Measurements from ENCODE around the gene H1-8. TPM values are rescaled to one million over a fixed set of nuclear protein-coding genes. Genes with fewer than 3 reads are reported as not detected.
A peak's percentile ranks its signal among the peaks of the same experiment; 100 is the strongest.

Gene H1-8
- total and polyA plus RNA-seq, 2 donors, result 0.09 to 0.78 TPM

GRCh38 chr3:129562803-129563202 is 19.8 kb downstream of the H1-8 start:
- Histone ChIP-seq H3K9me3 (ENCODE audit: control insufficient read depth in 2 of 2, insufficient read depth in 1 of 2, low read length in 1 of 2) (no peaks in the 10 kb centered on the region), H3K4me3 (ENCODE audit: low read length in 2 of 2) (no peak overlapping the region), H3K4me1 (ENCODE audit: control insufficient read depth in 2 of 2, insufficient read depth in 2 of 2, low read length in 2 of 2) (peaks cover 4 to 32% of the 10 kb centered on the region in 2 donors), H3K27ac (ENCODE audit: low read depth in 1 of 2, low read length in 1 of 2) (no peak overlapping the region), H3K36me3 (ENCODE audit: control insufficient read depth in 2 of 2, insufficient read depth in 2 of 2, low read length in 1 of 2) (peaks cover 85 to 98% of the 10 kb centered on the region in 2 donors), H3K27me3 (ENCODE audit: control insufficient read depth in 2 of 2, insufficient read depth in 1 of 2, low read length in 1 of 2) (no peaks in the 10 kb centered on the region)
- 97% methylated on average over 19 of the region's 19 CpGs for WGBS
- DNase-seq (ENCODE audit: low read depth in 6 of 9, low spot score in 9 of 9), result no peak

DNA sequence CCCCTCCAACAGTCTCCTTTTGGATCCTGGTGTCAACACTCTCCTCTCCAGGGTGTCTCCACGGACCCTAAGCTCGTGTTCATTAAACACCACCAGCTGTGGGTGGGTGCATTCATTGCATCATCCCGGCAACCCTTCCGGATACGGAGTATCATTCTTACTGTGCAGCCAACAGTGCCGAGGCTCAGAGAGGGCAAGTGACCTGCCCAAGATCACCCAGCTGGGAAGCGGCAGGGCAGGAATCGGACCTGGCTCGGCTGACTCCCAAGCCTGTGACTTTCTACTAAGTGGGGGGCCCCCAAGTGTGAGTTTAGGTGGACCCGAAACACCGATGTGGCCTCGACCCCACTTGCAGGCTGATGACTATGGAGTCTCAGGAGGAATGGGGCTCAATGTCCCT is 20.4 kb downstream of the H1-8 start:
- Histone ChIP-seq H3K4me1 (ENCODE audit: control insufficient read depth in 2 of 2, insufficient read depth in 2 of 2, low read length in 2 of 2) (peaks cover 4 to 27% of the 10 kb centered on the region in 2 donors), H3K27ac (ENCODE audit: low read depth in 1 of 2, low read length in 1 of 2) (no peak overlapping the region), H3K36me3 (ENCODE audit: control insufficient read depth in 2 of 2, insufficient read depth in 2 of 2, low read length in 1 of 2) (peaks cover 80 to 93% of the 10 kb centered on the region in 2 donors)

DNA sequence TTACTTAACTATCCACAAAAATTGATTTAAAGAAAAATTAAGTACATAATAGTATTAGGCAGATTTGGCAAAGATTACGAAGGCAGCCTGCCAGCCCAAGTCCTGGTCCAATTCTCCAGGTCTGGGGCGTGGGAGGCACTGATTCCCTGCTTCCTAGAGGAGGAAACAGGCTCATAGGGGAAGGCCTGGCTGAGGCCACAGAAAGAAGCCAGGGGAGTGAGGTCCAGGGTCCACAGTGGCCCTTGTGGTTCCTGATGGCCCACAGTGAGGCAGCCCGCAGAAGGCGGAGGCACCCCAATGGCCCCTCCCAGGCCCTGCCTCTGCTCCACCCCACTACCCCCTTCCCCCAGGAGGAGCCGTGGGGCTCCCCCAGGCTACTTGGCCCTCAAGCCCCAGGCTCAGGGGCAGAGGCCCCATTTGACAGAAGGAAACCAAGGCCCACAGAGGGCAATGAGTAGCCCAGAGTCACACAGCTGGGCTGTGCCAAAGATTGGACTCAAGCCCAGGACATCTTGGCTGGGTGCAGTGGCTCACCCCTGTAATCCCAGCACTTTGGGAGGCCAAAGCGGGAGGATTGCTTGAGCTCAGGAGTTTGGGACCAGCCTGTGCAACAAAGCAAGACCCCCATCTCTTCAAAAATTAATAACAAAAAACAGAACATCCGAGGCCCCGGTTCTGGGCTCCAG is 21.0 kb downstream of the H1-8 start:
- H3K4me3 ChIP-seq (ENCODE audit: low read length in 2 of 2), result no peak overlapping the region
- peaks cover 74 to 87% of the 10 kb centered on the region in 2 donors for H3K36me3 ChIP-seq (ENCODE audit: control insufficient read depth in 2 of 2, insufficient read depth in 2 of 2, low read length in 1 of 2)
- H3K9me3 ChIP-seq (ENCODE audit: control insufficient read depth in 2 of 2, insufficient read depth in 1 of 2, low read length in 1 of 2), result no peaks in the 10 kb centered on the region
- no peak for DNase-seq (ENCODE audit: low read depth in 6 of 9, low spot score in 9 of 9)
- 84% methylated on average over 8 of the region's 8 CpGs for WGBS
- H3K4me1 ChIP-seq (ENCODE audit: control insufficient read depth in 2 of 2, insufficient read depth in 2 of 2, low read length in 2 of 2), result peaks cover 1 to 20% of the 10 kb centered on the region in 2 donors
- H3K27me3 ChIP-seq (ENCODE audit: control insufficient read depth in 2 of 2, insufficient read depth in 1 of 2, low read length in 1 of 2), result no peaks in the 10 kb centered on the region
- H3K27ac ChIP-seq (ENCODE audit: low read depth in 1 of 2, low read length in 1 of 2), result no peak overlapping the region

More for the DNA sequence above, 20.4 kb downstream of the H1-8 start:
- Histone ChIP-seq H3K9me3 (ENCODE audit: control insufficient read depth in 2 of 2, insufficient read depth in 1 of 2, low read length in 1 of 2) (no peaks in the 10 kb centered on the region), H3K27me3 (ENCODE audit: control insufficient read depth in 2 of 2, insufficient read depth in 1 of 2, low read length in 1 of 2) (no peaks in the 10 kb centered on the region), H3K4me3 (ENCODE audit: low read length in 2 of 2) (no peak overlapping the region)
- DNase-seq (ENCODE audit: low read depth in 6 of 9, low spot score in 9 of 9), result no peak
- 96% methylated on average over 12 of the region's 12 CpGs for WGBS

DNA sequence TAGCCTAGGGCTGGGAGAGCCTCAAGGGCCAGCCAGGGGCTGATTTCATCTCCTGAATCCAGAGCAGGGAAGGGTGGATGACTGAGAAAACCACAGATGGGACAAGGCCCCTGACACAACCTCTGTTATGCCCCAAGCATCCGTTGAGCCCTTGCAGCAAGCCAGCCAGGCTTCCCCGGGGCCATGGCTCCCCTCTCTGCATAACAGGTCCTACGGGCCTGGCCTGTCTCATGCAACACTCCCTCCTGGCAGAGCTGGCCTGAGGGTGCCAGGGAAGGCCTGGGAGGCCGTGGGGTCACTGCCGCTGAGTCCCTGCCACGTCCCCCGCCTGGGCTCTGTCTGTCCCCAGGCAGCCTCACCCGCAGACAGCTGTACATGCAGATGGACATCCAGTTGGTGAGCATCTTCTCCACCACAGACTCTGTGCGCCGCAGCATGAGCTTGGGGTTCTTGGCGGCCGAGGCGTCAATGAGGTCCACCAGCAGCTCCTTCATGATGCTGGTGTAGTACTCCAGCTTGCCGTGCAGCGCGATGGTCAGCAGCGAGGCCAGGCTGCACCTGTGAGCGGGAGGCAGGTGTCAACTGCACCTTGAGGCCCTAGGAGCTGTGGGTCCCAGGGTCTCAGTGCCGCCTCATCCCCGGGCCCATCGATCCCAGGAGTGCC is 22.1 kb downstream of the H1-8 start:
- H3K36me3 ChIP-seq (ENCODE audit: control insufficient read depth in 2 of 2, insufficient read depth in 2 of 2, low read length in 1 of 2), result peaks cover 70 to 84% of the 10 kb centered on the region in 2 donors
- WGBS, result 96% methylated on average over 21 of the region's 21 CpGs
- peaks cover 0 to 11% of the 10 kb centered on the region in 2 donors for H3K4me1 ChIP-seq (ENCODE audit: control insufficient read depth in 2 of 2, insufficient read depth in 2 of 2, low read length in 2 of 2)
- H3K9me3 ChIP-seq (ENCODE audit: control insufficient read depth in 2 of 2, insufficient read depth in 1 of 2, low read length in 1 of 2), result no peaks in the 10 kb centered on the region
- no peak overlapping the region for H3K4me3 ChIP-seq (ENCODE audit: low read length in 2 of 2)
- no peak for DNase-seq (ENCODE audit: low read depth in 6 of 9, low spot score in 9 of 9)
- H3K27ac ChIP-seq (ENCODE audit: low read depth in 1 of 2, low read length in 1 of 2), result peak overlapping the region in 1 of 2 donors; percentile 26
- H3K27me3 ChIP-seq (ENCODE audit: control insufficient read depth in 2 of 2, insufficient read depth in 1 of 2, low read length in 1 of 2), result no peaks in the 10 kb centered on the region

DNA sequence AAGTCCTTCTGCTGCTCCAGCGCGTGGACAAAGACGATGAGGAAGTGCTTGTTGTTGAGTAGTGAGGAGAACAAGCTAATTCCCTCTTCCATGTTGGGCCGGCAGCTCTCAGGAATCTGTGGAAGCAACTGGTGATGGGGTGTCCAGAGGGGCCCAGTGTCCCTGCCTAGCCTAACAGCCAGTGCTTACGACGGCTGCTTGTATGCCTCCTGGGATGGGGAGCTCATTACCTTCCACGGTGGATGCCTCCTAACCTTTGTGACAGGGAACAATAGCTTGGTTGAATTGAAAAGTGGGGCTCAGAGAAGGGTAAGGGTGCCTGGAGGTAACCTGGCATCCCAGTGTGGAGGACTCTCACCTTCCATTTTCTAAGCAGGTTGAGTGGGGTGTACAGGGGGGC is 22.9 kb downstream of the H1-8 start:
- Histone ChIP-seq H3K27me3 (ENCODE audit: control insufficient read depth in 2 of 2, insufficient read depth in 1 of 2, low read length in 1 of 2) (no peaks in the 10 kb centered on the region), H3K36me3 (ENCODE audit: control insufficient read depth in 2 of 2, insufficient read depth in 2 of 2, low read length in 1 of 2) (peaks cover 70 to 85% of the 10 kb centered on the region in 2 donors), H3K4me1 (ENCODE audit: control insufficient read depth in 2 of 2, insufficient read depth in 2 of 2, low read length in 2 of 2) (peaks cover 0 to 6% of the 10 kb centered on the region in 2 donors), H3K27ac (ENCODE audit: low read depth in 1 of 2, low read length in 1 of 2) (no peak overlapping the region), H3K9me3 (ENCODE audit: control insufficient read depth in 2 of 2, insufficient read depth in 1 of 2, low read length in 1 of 2) (no peaks in the 10 kb centered on the region), H3K4me3 (ENCODE audit: low read length in 2 of 2) (no peak overlapping the region)
- WGBS, result over 99% methylated on average over 7 of the region's 7 CpGs
- DNase-seq (ENCODE audit: low read depth in 6 of 9, low spot score in 9 of 9), result no peak

- Histone ChIP-seq H3K36me3 (ENCODE audit: control insufficient read depth in 2 of 2, insufficient read depth in 2 of 2, low read length in 1 of 2) (peaks cover 76 to 84% of the 10 kb centered on the region in 2 donors), H3K27ac (ENCODE audit: low read depth in 1 of 2, low read length in 1 of 2) (no peak overlapping the region)
- 89% methylated on average over 18 of the region's 18 CpGs for WGBS
These were observed 24.3 kb downstream of the H1-8 start for GRCh38 chr3:129567176-129567705.

GRCh38 chr3:129567939-129568338 is 25.0 kb downstream of the H1-8 start:
- Histone ChIP-seq H3K36me3 (ENCODE audit: control insufficient read depth in 2 of 2, insufficient read depth in 2 of 2, low read length in 1 of 2) (peaks cover 76 to 83% of the 10 kb centered on the region in 2 donors), H3K27ac (ENCODE audit: low read depth in 1 of 2, low read length in 1 of 2) (no peak overlapping the region), H3K27me3 (ENCODE audit: control insufficient read depth in 2 of 2, insufficient read depth in 1 of 2, low read length in 1 of 2) (no peaks in the 10 kb centered on the region), H3K4me1 (ENCODE audit: control insufficient read depth in 2 of 2, insufficient read depth in 2 of 2, low read length in 2 of 2) (no peaks in the 10 kb centered on the region), H3K4me3 (ENCODE audit: low read length in 2 of 2) (no peak overlapping the region), H3K9me3 (ENCODE audit: control insufficient read depth in 2 of 2, insufficient read depth in 1 of 2, low read length in 1 of 2) (no peaks in the 10 kb centered on the region)
- no peak for DNase-seq (ENCODE audit: low read depth in 6 of 9, low spot score in 9 of 9)
- WGBS, result 56% methylated on average over 6 of the region's 6 CpGs

More at GRCh38 chr3:129567176-129567705, 24.3 kb downstream of the H1-8 start:
- no peak overlapping the region for H3K4me3 ChIP-seq (ENCODE audit: low read length in 2 of 2)
- no peak for DNase-seq (ENCODE audit: low read depth in 6 of 9, low spot score in 9 of 9)
- H3K4me1 ChIP-seq (ENCODE audit: control insufficient read depth in 2 of 2, insufficient read depth in 2 of 2, low read length in 2 of 2), result no peaks in the 10 kb centered on the region
- H3K27me3 ChIP-seq (ENCODE audit: control insufficient read depth in 2 of 2, insufficient read depth in 1 of 2, low read length in 1 of 2), result no peaks in the 10 kb centered on the region
- no peaks in the 10 kb centered on the region for H3K9me3 ChIP-seq (ENCODE audit: control insufficient read depth in 2 of 2, insufficient read depth in 1 of 2, low read length in 1 of 2)

- DNase-seq (ENCODE audit: low read depth in 6 of 9, low spot score in 9 of 9), result no peak
- 92% methylated on average over 7 of the region's 7 CpGs for WGBS
- no peaks in the 10 kb centered on the region for H3K27me3 ChIP-seq (ENCODE audit: control insufficient read depth in 2 of 2, insufficient read depth in 1 of 2, low read length in 1 of 2)
- no peaks in the 10 kb centered on the region for H3K9me3 ChIP-seq (ENCODE audit: control insufficient read depth in 2 of 2, insufficient read depth in 1 of 2, low read length in 1 of 2)
- H3K36me3 ChIP-seq (ENCODE audit: control insufficient read depth in 2 of 2, insufficient read depth in 2 of 2, low read length in 1 of 2), result peaks cover 77 to 81% of the 10 kb centered on the region in 2 donors
- H3K4me1 ChIP-seq (ENCODE audit: control insufficient read depth in 2 of 2, insufficient read depth in 2 of 2, low read length in 2 of 2), result peaks cover 0 to 12% of the 10 kb centered on the region in 2 donors
- H3K27ac ChIP-seq (ENCODE audit: low read depth in 1 of 2, low read length in 1 of 2), result no peak overlapping the region
- H3K4me3 ChIP-seq (ENCODE audit: low read length in 2 of 2), result no peak overlapping the region
These were observed 26.9 kb downstream of the H1-8 start for GRCh38 chr3:129569856-129570255.
